CD1c-positive myeloid dendritic cell (primary cell): ENCODE data around the gene IL16.
A peak's percentile ranks its signal among the peaks of the same experiment; 100 is the strongest.

Experiments
- DNase-seq: peaks from one replicate; pipeline ENCODE4 v3.0.0-alpha.2; 2016; ENCODE audit errors: extremely low spot score

IL16 gene

GRCh38 chr15:81294516-81294880 is 97.8 kb downstream of the IL16 start:
- peak; percentile 61 for DNase-seq

DNA sequence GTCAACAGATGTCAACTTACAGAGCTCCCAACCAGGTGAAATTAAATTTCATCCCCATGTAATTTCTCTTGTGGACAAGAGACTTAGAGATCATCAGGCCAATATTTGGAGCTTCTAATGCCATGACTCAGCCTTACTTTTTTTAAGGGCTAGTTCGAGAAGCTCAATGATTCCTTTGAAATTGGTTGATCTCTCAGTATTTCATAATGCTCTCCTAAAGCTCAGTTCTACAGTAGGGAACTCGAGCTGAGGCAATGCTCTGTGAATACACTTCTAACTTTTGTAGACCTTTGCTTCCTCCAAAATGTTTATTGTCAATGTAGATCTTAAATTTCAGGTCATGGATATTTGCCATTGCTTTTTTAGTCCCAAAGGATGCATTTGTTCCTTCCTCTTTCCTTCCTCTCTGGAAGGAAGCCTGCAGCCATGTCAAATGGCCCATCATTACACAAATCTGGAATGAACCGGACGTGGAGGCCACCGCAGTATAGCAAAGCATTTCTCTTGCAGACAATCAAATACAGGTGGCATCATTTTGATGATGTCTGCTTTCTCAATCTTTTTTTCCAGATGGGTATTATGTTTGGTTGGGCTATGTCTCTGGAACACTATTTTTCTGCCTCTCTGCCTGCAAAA is 98.9 kb downstream of the IL16 start:
- peak; percentile 73 for DNase-seq

- no peak for DNase-seq
These were observed 99.5 kb downstream of the IL16 start for GRCh38 chr15:81296186-81296585.

DNA sequence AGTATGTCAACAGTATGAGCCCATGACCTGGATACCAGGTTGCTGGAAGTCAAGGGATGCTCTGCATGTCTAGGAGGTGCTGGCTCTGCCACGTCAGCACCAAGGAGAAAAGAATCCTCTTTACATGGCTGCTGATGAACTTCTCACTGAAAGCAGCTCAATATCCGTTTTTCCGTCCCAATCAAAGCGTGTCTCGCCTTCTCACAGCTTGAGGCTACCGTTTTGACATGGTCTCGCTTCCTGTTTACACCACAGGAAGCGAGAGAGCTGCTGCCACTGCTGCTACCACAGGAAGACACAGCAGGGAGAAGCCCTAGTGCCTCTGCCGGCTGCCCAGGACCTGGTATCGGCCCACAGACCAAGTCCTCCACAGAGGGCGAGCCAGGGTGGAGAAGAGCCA is 100.0 kb downstream of the IL16 start:
- DNase-seq: peak; percentile 94

DNA sequence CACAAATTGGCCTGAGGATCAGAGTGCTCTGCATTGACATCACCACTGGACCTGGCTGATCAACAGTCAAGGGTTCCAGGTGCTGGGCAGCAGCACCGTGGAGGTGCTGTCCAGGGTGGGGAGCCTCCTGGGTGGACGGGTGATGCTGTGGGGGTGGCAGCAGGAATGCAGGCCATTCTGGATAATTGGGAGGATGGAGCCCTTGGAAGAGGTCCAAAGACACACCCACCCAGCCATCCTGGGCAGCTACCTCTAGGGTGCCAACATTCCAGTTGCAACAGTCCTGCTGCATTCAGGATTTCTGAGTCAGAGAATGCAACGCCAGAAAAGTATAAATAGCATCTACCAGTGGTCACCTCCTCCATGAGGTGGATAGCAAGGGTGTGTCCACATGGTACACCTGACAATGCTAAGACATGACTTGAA is 100.5 kb downstream of the IL16 start:
- no peak for DNase-seq

- DNase-seq: peak; percentile 83
These were observed 101.2 kb downstream of the IL16 start for GRCh38 chr15:81297603-81298575.

GRCh38 chr15:81298611-81299010 is 101.9 kb downstream of the IL16 start:
- DNase-seq: no peak

DNA sequence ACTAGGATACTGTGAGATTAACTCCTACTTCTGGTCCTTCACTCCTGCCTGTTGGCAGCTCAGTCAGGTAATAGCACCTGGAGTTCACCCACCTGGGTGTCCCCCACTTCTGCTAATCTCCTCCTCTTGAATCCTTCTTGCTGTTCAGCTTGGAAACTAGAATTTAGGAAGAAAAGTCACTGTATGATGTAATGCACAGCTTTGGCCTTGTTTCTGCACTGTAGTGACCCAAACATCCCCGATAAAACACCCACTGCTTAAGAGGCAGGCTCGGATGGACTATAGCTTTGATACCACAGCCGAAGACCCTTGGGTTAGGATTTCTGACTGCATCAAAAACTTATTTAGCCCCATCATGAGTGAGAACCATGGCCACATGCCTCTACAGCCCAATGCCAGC is 102.5 kb downstream of the IL16 start:
- DNase-seq: no peak

DNA sequence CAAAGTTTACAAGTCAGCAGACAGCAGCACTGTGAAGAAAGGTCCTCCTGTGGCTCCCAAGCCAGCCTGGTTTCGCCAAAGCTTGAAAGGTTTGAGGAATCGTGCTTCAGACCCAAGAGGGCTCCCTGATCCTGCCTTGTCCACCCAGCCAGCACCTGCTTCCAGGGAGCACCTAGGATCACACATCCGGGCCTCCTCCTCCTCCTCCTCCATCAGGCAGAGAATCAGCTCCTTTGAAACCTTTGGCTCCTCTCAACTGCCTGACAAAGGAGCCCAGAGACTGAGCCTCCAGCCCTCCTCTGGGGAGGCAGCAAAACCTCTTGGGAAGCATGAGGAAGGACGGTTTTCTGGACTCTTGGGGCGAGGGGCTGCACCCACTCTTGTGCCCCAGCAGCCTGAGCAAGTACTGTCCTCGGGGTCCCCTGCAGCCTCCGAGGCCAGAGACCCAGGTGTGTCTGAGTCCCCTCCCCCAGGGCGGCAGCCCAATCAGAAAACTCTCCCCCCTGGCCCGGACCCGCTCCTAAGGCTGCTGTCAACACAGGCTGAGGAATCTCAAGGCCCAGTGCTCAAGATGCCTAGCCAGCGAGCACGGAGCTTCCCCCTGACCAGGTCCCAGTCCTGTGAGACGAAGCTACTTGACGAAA is 103.1 kb downstream of the IL16 start:
- no peak for DNase-seq

DNA sequence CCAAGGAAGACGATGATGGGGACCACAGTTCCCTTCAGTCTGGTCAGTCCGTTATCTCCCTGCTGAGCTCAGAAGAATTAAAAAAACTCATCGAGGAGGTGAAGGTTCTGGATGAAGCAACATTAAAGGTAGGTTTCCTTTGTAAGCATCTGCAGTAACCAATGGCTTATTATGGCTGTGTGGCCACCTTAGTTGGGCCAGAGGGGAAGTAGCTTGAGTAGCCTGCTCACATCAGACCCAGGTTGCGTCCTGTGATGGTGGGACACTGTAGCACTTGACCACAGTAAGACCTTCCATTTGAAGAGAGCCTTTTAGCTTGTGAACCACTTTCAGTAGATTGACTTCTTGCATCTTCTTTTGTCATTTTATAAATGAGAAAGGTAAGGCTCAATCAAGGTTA is 104.7 kb downstream of the IL16 start:
- DNase-seq: no peak

GRCh38 chr15:81301815-81302399 is 105.2 kb downstream of the IL16 start:
- peak; percentile 95 for DNase-seq

- peak; percentile 84 for DNase-seq
These were observed 106.0 kb downstream of the IL16 start for GRCh38 chr15:81302701-81303109.

DNA sequence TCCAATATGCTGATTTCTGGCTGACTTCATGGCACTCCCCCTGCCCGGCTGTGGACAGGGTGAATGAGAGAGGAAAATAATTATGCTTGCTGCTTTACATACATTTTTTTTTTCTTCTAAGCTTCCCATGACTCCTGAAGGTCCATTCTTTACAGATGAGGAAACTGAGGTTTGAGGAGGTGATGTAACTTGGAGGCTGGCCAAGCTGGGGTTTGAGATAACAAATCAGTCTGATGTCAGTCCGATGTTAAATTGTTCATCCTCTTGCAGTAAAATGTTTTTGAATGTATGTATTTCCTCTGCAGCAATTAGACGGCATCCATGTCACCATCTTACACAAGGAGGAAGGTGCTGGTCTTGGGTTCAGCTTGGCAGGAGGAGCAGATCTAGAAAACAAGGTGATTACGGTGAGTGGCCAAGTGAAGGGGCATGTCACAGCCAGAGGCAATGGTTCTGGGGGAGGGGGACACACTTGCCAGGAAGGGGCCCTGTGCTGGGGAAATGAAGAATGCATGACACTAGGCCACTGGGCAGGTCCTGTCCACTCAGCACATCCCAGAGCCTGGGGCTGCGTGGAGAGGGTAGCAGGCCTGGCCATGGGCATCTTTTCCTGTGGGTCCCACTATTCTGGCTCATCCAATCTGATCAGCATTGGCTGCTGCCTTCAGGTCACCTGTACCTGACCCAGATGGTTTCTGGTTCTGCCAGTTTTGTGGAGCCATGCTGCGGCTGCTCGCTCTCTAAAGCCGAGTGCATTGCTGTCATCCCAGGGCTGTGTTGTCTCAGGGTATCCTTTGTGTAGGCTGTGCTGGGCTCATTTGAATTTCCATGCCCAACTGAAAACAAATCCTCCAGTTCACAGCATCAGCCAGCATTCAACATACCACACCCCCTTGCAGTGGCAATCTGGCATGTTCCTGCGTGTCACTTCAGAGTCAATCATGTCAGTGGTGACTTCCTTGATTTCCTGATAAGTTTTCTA is 106.9 kb downstream of the IL16 start:
- DNase-seq: peak; percentile 46

DNA sequence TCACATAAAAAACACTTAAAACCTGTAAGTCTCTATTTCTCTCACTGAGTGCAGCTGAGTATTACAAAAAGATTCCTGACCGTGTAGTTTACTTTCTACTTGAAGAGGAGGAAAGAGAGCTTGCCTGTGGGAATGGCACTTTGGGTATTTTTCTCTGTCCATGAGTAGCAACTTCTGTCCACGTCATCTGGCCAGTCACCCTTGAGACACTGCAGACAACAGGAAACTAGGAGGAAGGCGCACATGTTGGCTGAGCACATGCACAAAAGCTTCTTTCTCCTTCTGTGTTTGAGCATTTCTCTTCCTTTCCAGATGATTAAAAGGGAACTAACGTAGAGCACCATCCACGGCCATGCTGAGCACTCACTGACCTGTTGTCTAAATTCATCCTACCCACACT is 107.5 kb downstream of the IL16 start:
- DNase-seq: peak; percentile 74

DNA sequence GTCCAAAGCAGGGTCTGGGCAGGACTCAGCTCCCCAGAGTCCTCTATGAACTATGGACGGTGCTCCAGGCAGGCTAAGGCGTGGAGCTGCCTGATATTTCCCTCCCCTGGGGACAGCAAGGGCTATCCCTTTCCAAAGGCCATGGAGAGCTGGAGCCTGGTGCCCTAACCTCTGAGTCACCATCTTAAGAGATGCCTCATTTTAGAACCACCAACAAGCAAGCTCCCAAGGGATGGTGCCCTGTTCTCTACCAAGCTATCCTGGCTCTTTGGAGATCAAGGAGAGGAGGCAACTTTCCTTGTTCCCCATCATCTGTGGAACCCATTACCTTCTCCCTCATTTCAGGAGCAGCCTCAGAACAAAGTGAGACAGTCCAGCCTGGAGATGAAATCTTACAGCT is 111.6 kb downstream of the IL16 start:
- no peak for DNase-seq

DNA sequence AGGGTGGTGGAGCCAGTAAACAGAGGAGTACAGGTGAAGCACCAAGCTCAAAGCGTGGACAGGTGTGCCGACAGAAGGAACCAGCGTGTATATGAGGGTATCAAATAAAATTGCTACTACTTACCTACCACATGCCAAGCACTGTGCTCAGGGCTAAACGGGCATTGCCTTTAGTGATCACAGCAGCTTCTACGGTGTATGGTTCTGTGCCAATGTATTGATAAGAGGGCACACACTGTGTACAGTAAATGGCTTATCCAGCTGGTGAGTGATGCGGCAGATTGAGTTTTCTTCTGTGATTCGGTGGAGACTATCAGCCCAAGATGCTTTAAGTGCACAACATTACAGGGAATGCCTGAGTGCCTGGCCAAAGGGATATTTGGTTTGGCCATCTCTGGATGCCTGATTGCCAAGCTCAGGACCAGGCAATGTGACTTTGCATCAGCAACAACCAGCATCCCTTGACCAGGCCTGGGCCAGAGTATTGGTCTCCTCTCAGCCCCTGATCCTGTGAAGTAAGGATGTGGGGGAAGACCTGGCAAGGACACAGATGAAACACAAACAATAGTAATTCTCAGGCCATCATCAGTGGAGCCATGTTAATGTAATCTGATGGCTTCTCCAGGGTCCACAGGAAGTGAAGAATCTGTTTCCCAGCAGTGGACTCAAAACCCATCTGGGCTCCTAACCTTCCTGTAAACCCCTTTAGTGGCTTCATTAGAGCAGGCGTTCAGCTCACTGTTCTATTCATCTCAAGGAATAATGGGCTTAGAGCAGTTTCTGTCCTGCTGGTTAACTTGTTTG is 113.2 kb downstream of the IL16 start:
- DNase-seq: no peak

GRCh38 chr15:81310480-81310879 is 113.8 kb downstream of the IL16 start:
- DNase-seq: no peak

DNA sequence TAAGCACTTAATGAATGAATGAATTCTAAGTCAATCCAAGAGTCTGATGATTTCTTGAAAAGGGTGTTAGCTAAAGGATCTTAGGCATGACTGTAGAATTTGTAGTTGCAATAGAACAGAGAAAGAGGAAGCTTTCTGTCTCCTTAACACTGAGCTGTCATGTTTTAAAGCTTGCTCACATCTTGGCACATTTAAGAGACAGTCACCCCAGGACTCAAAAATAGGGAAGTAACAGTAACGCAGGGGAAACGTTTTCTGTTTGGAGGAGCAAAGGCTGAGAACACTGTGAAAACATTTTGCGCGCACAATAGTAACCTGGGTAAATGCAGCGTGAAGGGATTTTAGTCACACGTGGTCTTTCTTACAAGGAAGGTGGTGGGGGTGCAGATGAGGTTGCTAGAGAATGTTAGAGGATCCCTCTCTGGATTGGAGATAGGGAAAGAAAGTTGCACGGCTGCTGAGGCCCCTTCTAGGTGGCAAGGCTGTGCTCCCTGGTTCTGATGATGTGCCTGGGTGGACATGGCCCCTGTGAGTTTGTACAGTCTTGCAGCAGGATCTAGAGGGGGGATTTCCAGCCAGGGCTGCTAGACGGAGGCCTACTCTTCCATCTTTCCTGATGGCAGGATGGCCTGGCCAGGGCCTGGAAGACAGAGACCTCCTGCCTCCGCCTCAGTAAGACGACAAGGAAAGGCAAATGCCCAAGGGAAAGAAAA is 115.2 kb downstream of the IL16 start:
- peak; percentile 93 for DNase-seq

DNA sequence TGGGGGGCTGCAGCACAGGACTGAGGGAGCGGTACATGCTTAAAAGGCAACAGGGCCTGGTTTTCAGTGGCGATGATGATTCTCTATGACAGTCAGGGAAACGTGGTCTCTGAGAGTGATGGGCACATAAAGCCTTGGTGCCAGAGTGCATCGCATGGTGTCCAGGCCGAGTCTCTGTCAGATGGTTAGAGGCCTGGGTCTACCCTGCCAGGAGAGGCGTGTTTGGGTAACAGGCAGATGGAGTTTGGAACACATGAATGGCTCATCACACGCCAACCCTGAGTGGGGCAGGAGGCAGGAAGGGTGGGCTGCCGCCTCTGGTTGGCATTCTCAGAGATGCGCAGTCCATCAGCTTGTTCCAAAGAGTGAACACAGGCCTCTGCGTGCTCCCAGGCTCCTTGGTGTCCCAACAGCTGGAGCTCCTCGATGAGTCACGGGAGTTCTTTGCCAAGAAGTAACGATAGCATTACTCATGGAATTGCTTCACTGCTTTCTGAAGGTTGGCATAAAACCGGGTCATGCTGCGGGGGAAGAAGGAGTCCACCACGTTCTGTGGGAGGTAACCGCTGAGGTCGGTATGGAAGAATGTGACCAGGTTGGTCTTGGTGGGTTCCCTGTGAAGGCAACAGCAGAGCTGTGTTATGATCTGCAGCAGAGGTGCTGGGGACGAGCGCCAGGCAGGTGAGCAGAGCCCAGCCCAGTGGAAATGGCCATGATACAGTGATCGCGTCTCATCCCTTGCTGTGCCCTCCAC is 116.3 kb downstream of the IL16 start:
- DNase-seq: peak; percentile 96
